WTC11 (cell line): ENCODE measurements around the gene FAM53C. TPM values are rescaled to one million over a fixed set of nuclear protein-coding genes. Genes with fewer than 3 reads are reported as not detected.

Experiments
- ATAC-seq: fragments of 200-7000 bp; cut with Tn5 transposase; 2 replicates; pipeline ENCODE4 v1.10.0; 2021; ENCODE audit warnings: mild to moderate bottlenecking, moderate library complexity
- CTCF ChIA-PET: fragments of 300-600 bp; sonication (Branson Sonifier 250); formaldehyde crosslinking; loops from one replicate; lab custom pipeline; 2021; ENCODE audit warnings: antibody characterized with exemption; lab: Charles Lee
- POLR2A ChIA-PET: fragments of 350-600 bp; sonication (Branson Sonifier 250); formaldehyde crosslinking; loops from one replicate; lab custom pipeline; 2021; ENCODE audit warnings: antibody characterized with exemption; lab: Charles Lee
- DNase-seq: peaks from one replicate; pipeline ENCODE4 v3.0.0; 2021; ENCODE audit warnings: low spot score
- H3K27ac Mint-ChIP-seq: 2 replicates; pipeline ENCODE4 v1.8.0; 2021; ENCODE audit warnings: mixed read lengths
- H3K27me3 Mint-ChIP-seq: 2 replicates; pipeline ENCODE4 v1.8.0; 2021; ENCODE audit warnings: low read depth, mild to moderate bottlenecking, moderate library complexity, mixed read lengths
- H3K36me3 Mint-ChIP-seq: 2 replicates; pipeline ENCODE4 v1.8.0; 2021; ENCODE audit warnings: mixed read lengths
- H3K4me1 Mint-ChIP-seq: 2 replicates; pipeline ENCODE4 v1.8.0; 2022; ENCODE audit warnings: mixed read lengths
- H3K4me3 Mint-ChIP-seq: 2 replicates; pipeline ENCODE4 v1.8.0; 2021; ENCODE audit warnings: mild to moderate bottlenecking, moderate library complexity, mixed read lengths
- H3K9me3 Mint-ChIP-seq: 2 replicates; pipeline ENCODE4 v1.8.0; 2021; ENCODE audit warnings: mixed read lengths
- CBFB ChIP-seq: sonication (generic); formaldehyde crosslinking; IDR thresholded peaks from 2 replicates; pipeline ENCODE4 v1.8.1; 2022; ENCODE audit warnings: mild to moderate bottlenecking, low read depth, missing genetic modification reagents
- CREM ChIP-seq: sonication (generic); formaldehyde crosslinking; IDR thresholded peaks from 2 replicates; pipeline ENCODE4 v1.8.1; 2022; ENCODE audit warnings: mild to moderate bottlenecking, missing genetic modification reagents, moderate library complexity
- CTCF ChIP-seq: fragments of 200-600 bp; IDR thresholded peaks from 2 replicates; pipeline ENCODE4 v1.8.0; 2022; ENCODE audit warnings: antibody characterized with exemption
- E2F5 ChIP-seq: sonication (generic); formaldehyde crosslinking; IDR thresholded peaks from 2 replicates; pipeline ENCODE4 v1.8.1; 2022; ENCODE audit warnings: mild to moderate bottlenecking, moderate library complexity, missing genetic modification reagents
- FOXK1 ChIP-seq: sonication (generic); formaldehyde crosslinking; IDR thresholded peaks from 2 replicates; pipeline ENCODE4 v1.8.0; 2022; ENCODE audit warnings: mild to moderate bottlenecking, moderate library complexity, missing genetic modification reagents
- GABPB1 ChIP-seq: sonication (generic); formaldehyde crosslinking; IDR thresholded peaks from 2 replicates; pipeline ENCODE4 v1.8.1; 2023; ENCODE audit warnings: mild to moderate bottlenecking, missing genetic modification reagents
- HMGXB4 ChIP-seq: sonication (generic); formaldehyde crosslinking; IDR thresholded peaks from 2 replicates; pipeline ENCODE4 v1.8.1; 2023; ENCODE audit warnings: mild to moderate bottlenecking, moderate library complexity, missing genetic modification reagents
- JUN ChIP-seq: sonication (generic); formaldehyde crosslinking; IDR thresholded peaks from 2 replicates; pipeline ENCODE4 v1.8.0; 2023; ENCODE audit warnings: mild to moderate bottlenecking, missing genetic modification reagents
- MYBL2 ChIP-seq: sonication (generic); formaldehyde crosslinking; IDR thresholded peaks from 2 replicates; pipeline ENCODE4 v1.8.1; 2023; ENCODE audit warnings: mild to moderate bottlenecking, moderate library complexity, missing genetic modification reagents
- NFATC4 ChIP-seq: fragments of 250-450 bp; sonication (Bioruptor Pico); IDR thresholded peaks from 2 replicates; pipeline ENCODE4 v1.9.0; 2021; ENCODE audit warnings: mild to moderate bottlenecking
- SP1 ChIP-seq: sonication (generic); formaldehyde crosslinking; conservative IDR thresholded peaks from 2 replicates; pipeline ENCODE4 v1.8.1; 2022; ENCODE audit warnings: missing genetic modification reagents
- TEAD1 ChIP-seq: sonication (generic); formaldehyde crosslinking; IDR thresholded peaks from 2 replicates; pipeline ENCODE4 v1.8.0; 2022; ENCODE audit warnings: mild to moderate bottlenecking, missing genetic modification reagents
- TP53 ChIP-seq: sonication (generic); formaldehyde crosslinking; IDR thresholded peaks from 2 replicates; pipeline ENCODE4 v1.8.1; 2023; ENCODE audit warnings: mild to moderate bottlenecking, missing genetic modification reagents
- ZBTB21 ChIP-seq: sonication (generic); formaldehyde crosslinking; IDR thresholded peaks from 2 replicates; pipeline ENCODE4 v1.8.1; 2023; ENCODE audit warnings: mild to moderate bottlenecking, missing genetic modification reagents, borderline replicate concordance
- ZNF317 ChIP-seq: sonication (generic); formaldehyde crosslinking; IDR thresholded peaks from 2 replicates; pipeline ENCODE4 v1.8.1; 2023; ENCODE audit warnings: low read depth, mild to moderate bottlenecking, moderate library complexity, missing genetic modification reagents, borderline replicate concordance
- ZNF532 ChIP-seq: fragments of 250-450 bp; sonication (Bioruptor Pico); IDR thresholded peaks from 2 replicates; pipeline ENCODE4 v1.9.0; 2021; ENCODE audit warnings: mild to moderate bottlenecking, borderline replicate concordance
- total RNA-seq: library from RNA; stranded (reverse); gene quantifications from 3 replicates; pipeline ENCODE4 v1.2.3, GENCODE V29; 2021

The FAM53C gene
- total RNA-seq, 1 experiment from 2014 or later, result 51.3 TPM

GRCh38 chr5:138352071-138352721 is 14.1 kb downstream of the FAM53C start, which contains the start of gene KDM3B:
Gene KDM3B, plus strand, starts transcription at chr5:138352685. Its CDS starts 111 bp downstream, at chr5:138352796.
- ATAC-seq (peak; percentile 76), DNase-seq (peak; percentile 94)
- no peaks in the 10 kb centered on the region for H3K27me3 Mint-ChIP-seq
- peak within 1 kb of the TSS; percentile 94 for H3K27ac Mint-ChIP-seq
- ChIA-PET CTCF (interaction anchor here (0.5 to 5.1 kb wide), 70 partner anchors 9 to 1379 kb away, joined by 3 to 187 read pairs (median 4); partner anchors contain the start of genes BRD8, CDC23, CDC25C and EGR1), POLR2A (interaction anchor here (0.7 to 4.9 kb wide), 7 partner anchors 14 to 191 kb away, joined by 3 to 61 read pairs (median 6); partner anchors contain the start of genes CDC23, CDC25C, EGR1 and ETF1)
- H3K9me3 Mint-ChIP-seq, result peaks cover 10% of the 10 kb centered on the region
- TF ChIP-seq FOXK1 (CRISPR knock-in tag) (no peak), CBFB (CRISPR knock-in tag) (no peak), TP53 (CRISPR knock-in tag) (no peak), SP1 (peak; percentile 94), NFATC4 (CRISPR knock-in tag) (no peak), HMGXB4 (peak; percentile 97), ZNF532 (CRISPR knock-in tag) (no peak), CREM (CRISPR knock-in tag) (0 out of 2 replicates have a peak, but pooled peaks have one; percentile 22), ZNF317 (CRISPR knock-in tag) (no peak), JUN (CRISPR knock-in tag) (no peak), ZBTB21 (no peak; the same call in 1 of the 2 replicates), E2F5 (CRISPR knock-in tag) (peak; percentile 49; the same call in 1 of the 2 replicates), MYBL2 (CRISPR knock-in tag) (no peak), GABPB1 (CRISPR knock-in tag) (peak; percentile 57; the same call in 1 of the 2 replicates), CTCF (peak; percentile 100), TEAD1 (CRISPR knock-in tag) (peak; percentile 56; the same call in 1 of the 2 replicates)
- H3K4me1 Mint-ChIP-seq, result peaks cover 23% of the 10 kb centered on the region
- H3K36me3 Mint-ChIP-seq, result peaks cover 20% of the 10 kb centered on the region
- peak within 1 kb of the TSS; percentile 92 for H3K4me3 Mint-ChIP-seq
